Spleen (tissue), 7 donors: Measurements from ENCODE around the gene SPTLC1.

Source experiments
- POLR2A ChIP-seq, 3 donors: fragments of 450-650 bp; IDR thresholded peaks; one replicate each; pipeline ENCODE4 v1.5.1; 2017; ENCODE audit warnings: antibody characterized with exemption in 3 of 3, mild to moderate bottlenecking in 1 of 3
- TF ChIP-seq, protein P1 (sequence below), 11 experiments: fragments of 200-600 bp in 7 of 11; fragments of 450-650 bp in 4 of 11; sonication (generic) in 4 of 11; IDR thresholded peaks in 8 of 11; conservative IDR thresholded peaks in 3 of 11; 1 replicate in 7 of 11; 2 replicates in 4 of 11; pipeline versions ENCODE4 v1.4.0 to v1.8.0; 2016 to 2021; ENCODE audit warnings: antibody characterized with exemption in 11 of 11, inconsistent platforms in 4 of 11, mild to moderate bottlenecking in 1 of 11
- donor health status: DM: no; HTN: no; CAD: no; lungs with moderate emphysema.
- donor health status: DM: no; HTN: no; CAD: no.
- donor health status: DM: no; HTN: no; CAD: no.

DNA sequence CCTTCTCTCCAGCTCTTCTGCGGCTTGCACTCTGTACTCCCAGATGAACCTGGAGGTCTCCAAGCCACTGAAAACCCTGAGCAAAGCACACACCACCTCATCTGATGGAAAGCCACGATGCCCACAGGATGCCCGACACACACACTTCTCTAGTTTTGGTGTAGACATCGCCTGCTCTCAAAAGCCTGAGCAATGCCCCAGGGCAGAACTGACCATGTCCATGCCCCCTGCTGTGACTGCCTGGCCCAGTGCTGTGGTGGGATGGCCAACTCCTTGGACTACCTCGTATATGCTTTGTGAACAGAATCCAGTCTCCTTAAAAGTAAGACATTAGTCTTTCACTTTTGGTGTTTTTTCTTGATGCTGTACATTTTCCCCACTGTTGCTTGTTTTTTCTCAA is 81.2 kb downstream of the SPTLC1 start:
- TF ChIP-seq, protein P1, sequence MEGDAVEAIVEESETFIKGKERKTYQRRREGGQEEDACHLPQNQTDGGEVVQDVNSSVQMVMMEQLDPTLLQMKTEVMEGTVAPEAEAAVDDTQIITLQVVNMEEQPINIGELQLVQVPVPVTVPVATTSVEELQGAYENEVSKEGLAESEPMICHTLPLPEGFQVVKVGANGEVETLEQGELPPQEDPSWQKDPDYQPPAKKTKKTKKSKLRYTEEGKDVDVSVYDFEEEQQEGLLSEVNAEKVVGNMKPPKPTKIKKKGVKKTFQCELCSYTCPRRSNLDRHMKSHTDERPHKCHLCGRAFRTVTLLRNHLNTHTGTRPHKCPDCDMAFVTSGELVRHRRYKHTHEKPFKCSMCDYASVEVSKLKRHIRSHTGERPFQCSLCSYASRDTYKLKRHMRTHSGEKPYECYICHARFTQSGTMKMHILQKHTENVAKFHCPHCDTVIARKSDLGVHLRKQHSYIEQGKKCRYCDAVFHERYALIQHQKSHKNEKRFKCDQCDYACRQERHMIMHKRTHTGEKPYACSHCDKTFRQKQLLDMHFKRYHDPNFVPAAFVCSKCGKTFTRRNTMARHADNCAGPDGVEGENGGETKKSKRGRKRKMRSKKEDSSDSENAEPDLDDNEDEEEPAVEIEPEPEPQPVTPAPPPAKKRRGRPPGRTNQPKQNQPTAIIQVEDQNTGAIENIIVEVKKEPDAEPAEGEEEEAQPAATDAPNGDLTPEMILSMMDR (IDR thresholded peaks at IDR 0.05 in 8 of 11, conservative IDR thresholded peaks at IDR 0.05 in 3 of 11) = no peak
- no peak for TF ChIP-seq POLR2A (IDR thresholded peaks at IDR 0.05)
